NB4 (cell line): Measurements from ENCODE around the gene SCO2.

Experiments used
- DNase-seq: peaks from one replicate; pipeline ENCODE4 v3.0.0; 2010; ENCODE audit warnings: low read depth
- H3K4me3 ChIP-seq: one replicate; pipeline ENCODE4 v1.5.1; 2011; ENCODE audit warnings: mild to moderate bottlenecking, low read depth, low read length, moderate library complexity
- CTCF ChIP-seq: IDR thresholded peaks from one replicate; pipeline ENCODE4 v1.5.1; 2012; ENCODE audit warnings: low read depth, low read length
- MAX ChIP-seq: IDR thresholded peaks from 2 replicates; pipeline ENCODE4 v1.6.1; 2011; ENCODE audit warnings: low read depth, low read length
- MYC ChIP-seq: IDR thresholded peaks from 2 replicates; pipeline ENCODE4 v1.6.1; 2011; ENCODE audit warnings: low read depth, low read length
- POLR2A ChIP-seq: IDR thresholded peaks from 2 replicates; pipeline ENCODE4 v1.6.1; 2011; ENCODE audit warnings: mild to moderate bottlenecking; ENCODE audit not compliant: insufficient read length; ENCODE audit errors: extremely low read depth

SCO2 gene

GRCh38 chr22:50474710-50475651 is 50.4 kb downstream of the SCO2 start, which contains the start of gene SBF1:
TSS of gene SBF1 (minus strand) at chr22:50475035. CDS start at chr22:50474840, 195 bp downstream.
- peak; percentile 88 for DNase-seq
- H3K4me3 ChIP-seq = peak within 1 kb of the TSS; percentile 59
- TF ChIP-seq POLR2A = peak; percentile 49
- no peak for TF ChIP-seq MYC

GRCh38 chr22:50473855-50474671 is 51.3 kb downstream of the SCO2 start:
- TF ChIP-seq CTCF (no peak), POLR2A (no peak), MYC (no peak), MAX (no peak)
- H3K4me3 ChIP-seq = peak overlapping the region; percentile 59
- DNase-seq = peak; percentile 36
